GM12873 (cell line): ENCODE data around the gene CCNB2.

Experiments used
- CTCF ChIP-seq: IDR thresholded peaks from 2 replicates; pipeline ENCODE4 v1.5.1; 2012; ENCODE audit warnings: low read depth, mild to moderate bottlenecking, moderate library complexity, low read length, control low read depth; ENCODE audit not compliant: insufficient read depth; ENCODE audit errors: missing control alignments

CCNB2 gene

GRCh38 chr15:59169251-59169708, 64.3 kb downstream of the CCNB2 start:
- no peak for TF ChIP-seq CTCF

- no peak for TF ChIP-seq CTCF
Observed at GRCh38 chr15:59170295-59171066, 65.5 kb downstream of the CCNB2 start.

- TF ChIP-seq CTCF: no peak
Observed at GRCh38 chr15:59171067-59171397, 66.1 kb downstream of the CCNB2 start.

GRCh38 chr15:59172289-59172901, 67.4 kb downstream of the CCNB2 start:
- no peak for TF ChIP-seq CTCF

- TF ChIP-seq CTCF: no peak
Observed at GRCh38 chr15:59173194-59173593, 68.2 kb downstream of the CCNB2 start.

- no peak for TF ChIP-seq CTCF
Observed at GRCh38 chr15:59174151-59174834, 69.3 kb downstream of the CCNB2 start.
